IMR-90 (cell line): ENCODE data around the gene FRMD5. TPM values are rescaled to one million over a fixed set of nuclear protein-coding genes. Genes with fewer than 3 reads are reported as not detected.
"Not testable (repeated sequence)": the region's sequence is repeated elsewhere in the genome, so short reads cannot be mapped to it uniquely, and the experiment has no call there.

Experiments used
- ATAC-seq: fragments of 200-7000 bp; cut with Tn5 transposase; 2 replicates; pipeline ENCODE4 v1.9.1; 2020; ENCODE audit warnings: low read depth, mild to moderate bottlenecking, moderate library complexity
- BruUV-seq: library from RNA; stranded (reverse); fragments of 400-500 nt; replicated peaks from 2 replicates; lab custom pipeline; 2021; lab: Mats Ljungman, UMichigan
- CTCF ChIA-PET: fragments of 300-600 bp; formaldehyde crosslinking; extraction: SDS; loops from one replicate; lab custom pipeline; 2021; ENCODE audit warnings: antibody characterized with exemption; lab: Yijun Ruan, JAX
- POLR2A ChIA-PET: fragments of 300-600 bp; sonication (Branson Sonifier 250); formaldehyde crosslinking; loops from one replicate; lab custom pipeline; 2022; ENCODE audit warnings: antibody characterized with exemption; ENCODE audit not compliant: unreplicated experiment; lab: Charles Lee
- DNase-seq: peaks from one replicate; pipeline ENCODE4 v3.0.0; 2013
- H2AFZ ChIP-seq: replicated peaks from 2 replicates; pipeline ENCODE3; 2013; ENCODE audit warnings: low read length, mild to moderate bottlenecking; ENCODE audit not compliant: poor library complexity
- H2AK5ac ChIP-seq: 2 replicates; pipeline ENCODE4 v1.6.1; 2013; ENCODE audit warnings: low read depth, low read length, inconsistent platforms
- H2AK9ac ChIP-seq: replicated peaks from 2 replicates; pipeline ENCODE3; 2013; ENCODE audit warnings: mild to moderate bottlenecking, low read depth, low read length, moderate library complexity; ENCODE audit not compliant: poor library complexity
- H2BK120ac ChIP-seq: 2 replicates; pipeline ENCODE4 v1.6.1; 2013; ENCODE audit warnings: low read depth, low read length, inconsistent platforms
- H2BK15ac ChIP-seq: 3 replicates; pipeline ENCODE4 v1.6.1; 2013; ENCODE audit warnings: low read depth, low read length, inconsistent platforms
- H2BK20ac ChIP-seq: 2 replicates; pipeline ENCODE4 v1.6.1; 2013; ENCODE audit warnings: low read depth, mild to moderate bottlenecking, inconsistent platforms, low read length, moderate library complexity
- H2BK5ac ChIP-seq: 2 replicates; pipeline ENCODE4 v1.6.1; 2013; ENCODE audit warnings: mild to moderate bottlenecking, low read depth, low read length, inconsistent platforms; ENCODE audit not compliant: poor library complexity, severe bottlenecking
- H3K14ac ChIP-seq: replicated peaks from 2 replicates; pipeline ENCODE4 v1.6.1; 2013; ENCODE audit warnings: low read depth, low read length, inconsistent platforms
- H3K18ac ChIP-seq: 2 replicates; pipeline ENCODE4 v1.6.1; 2013; ENCODE audit warnings: low read depth, low read length, control low read depth
- H3K23ac ChIP-seq: 2 replicates; pipeline ENCODE4 v1.6.1; 2013; ENCODE audit warnings: low read depth, low read length, inconsistent platforms
- H3K27ac ChIP-seq: 2 replicates; pipeline ENCODE4 v1.5.1; 2013; ENCODE audit warnings: mild to moderate bottlenecking, control low read depth, low read length; ENCODE audit not compliant: insufficient read depth
- H3K27me3 ChIP-seq: 2 replicates; pipeline ENCODE4 v1.6.1; 2013; ENCODE audit warnings: low read length; ENCODE audit not compliant: control insufficient read depth, insufficient read depth
- H3K36me3 ChIP-seq: 2 replicates; pipeline ENCODE4 v1.6.1; 2013; ENCODE audit warnings: low read length, mixed read lengths; ENCODE audit not compliant: control insufficient read depth, insufficient read depth
- H3K4ac ChIP-seq: 2 replicates; pipeline ENCODE4 v1.6.1; 2013; ENCODE audit warnings: low read depth, low read length, inconsistent platforms
- H3K4me1 ChIP-seq: 2 replicates; pipeline ENCODE4 v1.6.1; 2013; ENCODE audit warnings: low read length, mixed read lengths; ENCODE audit not compliant: control insufficient read depth, insufficient read depth
- H3K4me2 ChIP-seq: 2 replicates; pipeline ENCODE4 v1.6.1; 2013; ENCODE audit warnings: low read depth, mild to moderate bottlenecking, control low read depth, low read length, moderate library complexity
- H3K4me3 ChIP-seq: 2 replicates; pipeline ENCODE4 v1.5.1; 2013; ENCODE audit warnings: low read depth, mild to moderate bottlenecking, control low read depth, low read length, moderate library complexity; ENCODE audit not compliant: insufficient read depth
- H3K56ac ChIP-seq: 2 replicates; pipeline ENCODE4 v1.6.1; 2013; ENCODE audit warnings: low read length, inconsistent platforms; ENCODE audit not compliant: insufficient read depth; ENCODE audit errors: extremely low read depth
- H3K79me1 ChIP-seq, 2 experiments: 2 replicates each; pipeline ENCODE4 v1.6.1; 2013; ENCODE audit warnings: low read length in 2 of 2, inconsistent platforms in 1 of 2, low read depth in 1 of 2
- H3K9ac ChIP-seq: 2 replicates; pipeline ENCODE4 v1.6.1; 2013; ENCODE audit warnings: low read depth, low read length, control low read depth
- H3K9me1 ChIP-seq: 2 replicates; pipeline ENCODE4 v1.6.1; 2013; ENCODE audit warnings: low read length, inconsistent platforms; ENCODE audit not compliant: insufficient read depth
- H3K9me3 ChIP-seq: 2 replicates; pipeline ENCODE4 v1.6.1; 2013; ENCODE audit warnings: low read length; ENCODE audit not compliant: control insufficient read depth, insufficient read depth
- H4K20me1 ChIP-seq: 2 replicates; pipeline ENCODE4 v1.6.1; 2013; ENCODE audit warnings: low read length, inconsistent platforms; ENCODE audit not compliant: insufficient read depth
- H4K5ac ChIP-seq: 2 replicates; pipeline ENCODE4 v1.6.1; 2013; ENCODE audit warnings: mild to moderate bottlenecking, low read depth, low read length, control low read depth
- H4K8ac ChIP-seq, 2 experiments: 2 replicates each; pipeline ENCODE4 v1.6.1; 2013; ENCODE audit warnings: low read depth in 2 of 2, low read length in 2 of 2, control low read depth in 1 of 2, inconsistent platforms in 1 of 2
- H4K91ac ChIP-seq: 2 replicates; pipeline ENCODE4 v1.6.1; 2013; ENCODE audit warnings: low read depth, low read length, inconsistent platforms; ENCODE audit not compliant: insufficient read depth
- ELK1 ChIP-seq: fragments of 150-350 bp; IDR thresholded peaks from 2 replicates; pipeline ENCODE4 v1.6.1; 2016; ENCODE audit warnings: low read depth, mild to moderate bottlenecking, low read length, moderate library complexity, borderline replicate concordance
- MAZ ChIP-seq: IDR thresholded peaks from 2 replicates; pipeline ENCODE4 v1.6.1; 2012; ENCODE audit warnings: low read depth, mild to moderate bottlenecking, low read length, improper control_type of control experiment, moderate library complexity, borderline replicate concordance
- USF2 ChIP-seq: fragments of 150-350 bp; IDR thresholded peaks from 2 replicates; pipeline ENCODE4 v1.6.1; 2017; ENCODE audit warnings: mild to moderate bottlenecking, antibody characterized with exemption, low read length, low read depth
- WGBS, 2 experiments: methylation state at CpG; one replicate each; pipeline versions ENCODE4 v1.1.5 to v1.1.7; 2013; ENCODE audit warnings: missing lambda C conversion rate in 2 of 2; ENCODE audit not compliant: insufficient read length in 1 of 2; ENCODE audit errors: extremely low coverage in 2 of 2; 5-methylcytosine and 5-hydroxymethylcytosine counted together
- dilution Hi-C: fragments of 300-500 bp; cut with HindIII; formaldehyde crosslinking; loops from one replicate; pipeline ENCODE4 v1.14.3; 2018; ENCODE audit warnings: low sequenced_read_pairs; ENCODE audit not compliant: unreplicated experiment
- in situ Hi-C: fragments of 300-500 bp; cut with MboI; formaldehyde crosslinking; loops from 3 replicates; pipeline ENCODE4 v1.14.3; 2019; ENCODE audit warnings: low sequenced_read_pairs, inconsistent platforms, mixed read lengths
- intact Hi-C: fragments of 100-400 bp; cut with micrococcal nuclease; formaldehyde crosslinking; loops from 2 replicates; pipeline ENCODE4 v1.10.0; 2022
- polyA plus RNA-seq, 3 experiments: library from polyadenylated mRNA; depleted of rRNA; stranded (reverse); fragments of >200 nt; gene quantifications; 2 replicates each; pipeline ENCODE4 v1.2.3, GENCODE V29; 2012; ENCODE audit warnings: low replicate concordance in 1 of 3
- total RNA-seq: library from RNA; depleted of rRNA; stranded (reverse); fragments of >200 nt; gene quantifications from 2 replicates; pipeline ENCODE4 v1.2.3, GENCODE V29; 2012

The FRMD5 gene
- total and polyA plus RNA-seq, 2 of the 4 experiments (the other 2 are of a cell fraction): 4.1 to 5.4 TPM

- intact Hi-C loops (no loop called here), in situ Hi-C loops (no loop called here), dilution Hi-C loops (no loop called here)
- CTCF ChIA-PET: no interaction called here
- BruUV-seq: no TSS peak
- H2BK120ac ChIP-seq: no peak overlapping the region
- H3K4ac ChIP-seq: no peak overlapping the region
- no peak overlapping the region for H2BK5ac ChIP-seq
- no peaks in the 10 kb centered on the region for H3K36me3 ChIP-seq
- no peaks in the 10 kb centered on the region for H3K27me3 ChIP-seq
- H2AFZ ChIP-seq: no peak overlapping the region
- TF ChIP-seq USF2 (peak; percentile 80), MAZ (no peak), ELK1 (no peak)
- DNase-seq (peak; percentile 58), ATAC-seq (no peak)
- WGBS, 2 experiments: no CpG with 5 or more reads among the region's 1 CpG
- no peak overlapping the region for H3K18ac ChIP-seq
- H4K5ac ChIP-seq: no peak overlapping the region
- H3K9me3 ChIP-seq: no peaks in the 10 kb centered on the region
- H3K23ac ChIP-seq: no peak overlapping the region
- H2BK15ac ChIP-seq: no peak overlapping the region
- H4K8ac ChIP-seq: no peak overlapping the region
- peaks cover 13% of the 10 kb centered on the region for H3K4me1 ChIP-seq
- H3K27ac ChIP-seq: no peak overlapping the region
- H3K9ac ChIP-seq: no peak overlapping the region
- POLR2A ChIA-PET: no interaction called here
- no peak overlapping the region for H3K4me2 ChIP-seq
- H2AK9ac ChIP-seq: no peak overlapping the region
- H3K56ac ChIP-seq: no peak overlapping the region
- H4K20me1 ChIP-seq: no peaks in the 10 kb centered on the region
- no peak overlapping the region for H4K91ac ChIP-seq
- no peak overlapping the region for H3K14ac ChIP-seq
- H2BK20ac ChIP-seq: no peak overlapping the region
- no peak overlapping the region for H3K4me3 ChIP-seq
- H3K79me1 ChIP-seq: peaks cover 0 to 20% of the 10 kb centered on the region in 2 experiments; a peak in 3 of 4 replicates
- peaks cover 3% of the 10 kb centered on the region; the same call in 1 of the 2 replicates for H3K9me1 ChIP-seq
- no peak overlapping the region for H2AK5ac ChIP-seq
Observed at GRCh38 chr15:44033894-44034293, 161.2 kb downstream of the FRMD5 start.

- H3K79me1 ChIP-seq: peaks cover 5 to 21% of the 10 kb centered on the region in 2 experiments; a peak in 3 of 4 replicates
- H2BK15ac ChIP-seq, H3K27ac ChIP-seq, H4K5ac ChIP-seq, H3K9ac ChIP-seq, CTCF ChIA-PET, H3K36me3 ChIP-seq, H4K91ac ChIP-seq, H3K4me3 ChIP-seq, H2BK120ac ChIP-seq, H3K23ac ChIP-seq, H4K20me1 ChIP-seq, H2AFZ ChIP-seq, POLR2A ChIA-PET, intact Hi-C loops, H3K14ac ChIP-seq, H4K8ac ChIP-seq, H3K18ac ChIP-seq, H3K27me3 ChIP-seq, BruUV-seq, H3K9me1 ChIP-seq, H3K9me3 ChIP-seq, H2BK5ac ChIP-seq, ATAC-seq, H3K56ac ChIP-seq, H2AK9ac ChIP-seq, DNase-seq, in situ Hi-C loops, H3K4me2 ChIP-seq, H2BK20ac ChIP-seq, dilution Hi-C loops, H2AK5ac ChIP-seq, H3K4ac ChIP-seq: not testable (repeated sequence)
- H3K4me1 ChIP-seq: peaks cover 16% of the 10 kb centered on the region
Observed at GRCh38 chr15:44032820-44033219, 162.3 kb downstream of the FRMD5 start.
